Dedifferentiated amniotic fluid mesenchymal stem cell (primary cell): ENCODE results near the gene SLC66A2.

Experiments used
- DNase-seq: peaks from one replicate; pipeline ENCODE4 v3.0.0-alpha.2; 2016; ENCODE audit errors: extremely low spot score

The SLC66A2 gene

DNA sequence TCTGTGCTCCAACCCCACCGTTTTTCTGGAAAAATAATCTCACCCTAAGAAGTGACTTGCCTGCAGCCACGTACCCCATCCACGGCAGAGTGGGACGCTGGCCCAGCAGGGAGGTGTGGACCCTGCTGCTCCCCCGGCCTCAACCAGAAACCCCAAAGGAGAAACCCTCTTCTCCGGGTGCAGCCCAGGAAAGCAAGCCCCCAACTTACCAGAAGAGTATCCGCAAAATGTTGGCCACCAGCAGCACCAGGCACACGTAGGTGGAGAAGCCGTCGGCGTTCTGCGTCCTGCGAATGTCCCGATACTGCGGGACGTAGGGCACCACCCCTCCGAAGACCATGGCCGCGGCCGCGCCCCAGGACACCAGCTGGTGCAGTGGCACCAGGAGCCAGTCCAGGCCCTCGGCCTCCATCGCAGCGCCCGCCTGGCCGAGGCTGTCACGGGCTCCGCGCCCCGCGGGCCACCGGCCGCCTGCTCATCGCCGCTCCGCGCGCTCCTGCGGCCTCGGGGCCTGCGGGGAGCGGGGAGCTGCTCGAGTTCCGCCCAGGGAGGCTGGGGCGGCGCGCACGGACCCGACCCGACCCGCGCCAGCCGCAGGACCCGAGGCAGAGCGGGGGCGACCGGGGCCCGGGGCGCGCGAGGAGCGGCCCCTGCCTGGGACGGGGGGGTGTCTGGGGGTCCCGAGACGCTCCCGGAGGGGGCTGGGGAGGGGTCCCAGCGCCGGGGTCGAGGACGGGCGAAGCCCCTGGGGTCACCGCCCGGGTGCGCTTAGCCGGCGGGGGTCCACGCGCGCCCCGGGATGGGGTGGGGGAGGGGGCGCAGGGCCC is 725 bp downstream of the SLC66A2 start:
- peak; percentile 17 for DNase-seq

DNA sequence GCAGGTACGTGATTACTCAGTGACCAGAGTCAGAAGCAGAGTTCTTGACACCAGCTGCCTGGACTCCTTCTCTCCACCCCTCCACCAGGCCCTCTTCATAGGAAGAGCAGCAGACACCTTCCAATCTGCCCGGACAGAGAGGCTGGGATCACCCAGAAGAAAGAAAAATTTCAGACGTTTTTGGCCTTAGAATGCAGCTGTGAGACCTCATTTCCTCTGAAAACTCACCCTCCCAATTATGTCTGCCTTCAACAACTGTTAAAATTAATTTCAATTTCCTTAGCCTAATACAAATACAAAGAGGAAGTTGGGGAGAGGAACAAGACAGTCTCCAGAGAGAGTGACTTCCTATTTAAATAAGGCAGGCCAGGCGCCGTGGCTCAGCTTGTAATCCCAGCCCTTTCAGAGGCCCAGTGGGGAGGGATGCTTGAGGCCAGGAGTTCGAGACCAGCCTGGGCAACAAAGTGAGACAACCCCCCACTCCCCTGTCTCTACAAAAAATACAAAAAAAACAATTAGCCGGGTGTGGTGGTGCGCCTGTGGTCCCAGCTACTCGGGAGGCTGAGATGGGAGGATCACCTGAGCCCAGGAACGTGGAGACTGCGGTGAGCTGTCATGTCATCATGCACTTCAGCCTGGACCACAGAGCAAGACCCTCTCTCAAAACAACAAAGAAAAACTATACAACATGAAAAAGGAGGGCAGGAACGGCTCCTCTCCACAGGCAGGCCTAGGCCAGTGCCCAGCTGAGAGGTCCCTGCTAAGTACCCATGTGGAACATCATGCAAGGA is 1.6 kb downstream of the SLC66A2 start:
- DNase-seq, result no peak

GRCh38 chr18:79948719-79949411 is 2.6 kb downstream of the SLC66A2 start:
- DNase-seq, result no peak

- DNase-seq, result no peak
Measured at GRCh38 chr18:79947881-79948610, 3.4 kb downstream of the SLC66A2 start.

DNA sequence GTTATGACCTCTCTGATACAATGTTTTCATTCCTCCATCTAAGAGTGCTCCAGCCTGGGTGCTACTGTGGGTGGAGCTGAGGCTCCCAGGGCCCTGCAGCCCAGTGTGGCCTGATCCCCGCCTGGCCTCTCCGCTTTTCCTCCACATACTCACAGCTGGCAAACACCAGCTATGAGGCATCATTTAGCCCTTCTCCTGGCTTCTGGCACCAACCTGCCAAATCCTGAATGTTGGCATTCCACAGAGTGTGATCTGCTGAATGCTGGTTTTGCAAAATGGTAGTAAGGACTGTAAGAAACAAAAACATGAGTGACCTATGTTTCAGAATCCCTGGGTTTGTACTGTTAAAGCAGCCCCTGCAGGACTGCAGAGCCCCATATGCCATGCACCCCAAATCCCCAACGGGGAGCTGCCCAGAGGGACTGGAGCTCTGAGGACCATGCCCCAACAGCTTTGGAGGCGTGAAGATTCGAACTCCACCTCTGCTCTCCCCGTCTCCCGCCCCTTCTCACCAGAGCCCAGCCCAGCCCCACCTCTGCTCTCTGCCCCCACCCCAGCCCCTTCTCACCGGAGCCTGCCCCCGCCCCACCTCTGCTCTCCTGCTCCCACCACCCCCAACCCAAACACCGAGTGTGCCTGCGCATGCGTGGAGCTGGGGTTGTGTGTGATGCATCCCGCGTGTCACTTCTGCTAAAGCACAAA is 4.2 kb downstream of the SLC66A2 start:
- no peak for DNase-seq

GRCh38 chr18:79945118-79946042 is 6.1 kb downstream of the SLC66A2 start:
- DNase-seq, result no peak

- no peak for DNase-seq
Measured at GRCh38 chr18:79944746-79945117, 6.7 kb downstream of the SLC66A2 start.

- DNase-seq, result no peak
Measured at GRCh38 chr18:79944126-79944731, 7.2 kb downstream of the SLC66A2 start.

- DNase-seq, result no peak
Measured at GRCh38 chr18:79943608-79944125, 7.8 kb downstream of the SLC66A2 start.

DNA sequence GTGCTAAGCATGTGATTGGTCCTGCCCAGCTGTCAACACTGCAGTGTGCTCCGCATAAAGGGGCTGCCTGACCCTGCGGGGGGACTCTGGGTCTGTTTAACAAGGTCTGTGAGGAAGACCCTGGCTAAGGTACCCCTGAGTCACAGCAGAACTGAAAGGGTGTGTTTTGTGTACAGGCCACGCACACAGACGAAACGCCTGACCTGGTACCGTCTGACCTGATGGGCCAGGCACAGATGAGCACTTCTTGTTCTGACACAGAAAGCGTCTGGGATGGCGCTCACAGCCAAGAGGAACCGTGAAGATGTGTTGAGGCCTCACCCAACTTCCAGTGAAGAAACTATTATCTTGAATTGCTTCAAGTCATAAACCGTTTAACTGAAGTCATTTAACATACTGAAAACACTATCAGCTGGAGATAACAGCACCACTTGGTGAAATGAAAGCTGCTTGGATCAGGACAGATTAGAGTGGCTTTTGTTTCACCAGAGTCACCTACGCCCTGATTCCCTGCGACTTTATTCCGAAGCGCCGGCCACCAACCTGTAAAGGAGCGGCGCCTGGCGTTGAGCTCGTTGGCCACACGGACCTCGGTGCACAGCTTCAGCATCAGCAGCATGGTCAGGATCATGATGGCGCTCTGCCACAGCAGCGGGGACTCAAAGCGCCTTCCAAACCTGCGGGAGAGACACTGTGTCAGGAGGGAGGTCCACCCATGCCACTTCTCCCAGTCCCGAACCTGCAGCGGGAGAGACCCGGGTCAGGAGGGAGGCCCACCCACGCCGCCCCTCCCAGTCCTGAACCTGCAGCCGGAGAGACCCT is 8.5 kb downstream of the SLC66A2 start:
- no peak for DNase-seq

DNA sequence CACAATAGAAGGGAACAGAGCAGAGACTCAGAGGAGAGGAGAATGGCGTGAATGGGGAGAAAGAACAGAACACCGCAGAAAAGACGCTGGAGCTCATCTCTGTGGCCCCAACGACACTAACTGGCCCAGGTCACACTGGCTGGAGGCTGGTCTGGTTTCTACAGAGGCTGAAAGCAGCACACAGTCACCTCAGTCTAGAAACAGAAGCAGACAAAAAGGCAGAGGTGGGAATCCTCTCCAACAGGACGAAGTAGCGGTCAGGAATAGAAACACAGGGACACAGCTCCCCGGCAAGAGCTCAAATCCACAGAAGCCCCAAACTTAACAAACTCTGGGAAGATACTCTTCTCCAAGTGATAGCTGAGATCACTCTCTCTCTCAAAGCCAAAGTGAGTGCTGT is 9.2 kb downstream of the SLC66A2 start:
- no peak for DNase-seq

DNA sequence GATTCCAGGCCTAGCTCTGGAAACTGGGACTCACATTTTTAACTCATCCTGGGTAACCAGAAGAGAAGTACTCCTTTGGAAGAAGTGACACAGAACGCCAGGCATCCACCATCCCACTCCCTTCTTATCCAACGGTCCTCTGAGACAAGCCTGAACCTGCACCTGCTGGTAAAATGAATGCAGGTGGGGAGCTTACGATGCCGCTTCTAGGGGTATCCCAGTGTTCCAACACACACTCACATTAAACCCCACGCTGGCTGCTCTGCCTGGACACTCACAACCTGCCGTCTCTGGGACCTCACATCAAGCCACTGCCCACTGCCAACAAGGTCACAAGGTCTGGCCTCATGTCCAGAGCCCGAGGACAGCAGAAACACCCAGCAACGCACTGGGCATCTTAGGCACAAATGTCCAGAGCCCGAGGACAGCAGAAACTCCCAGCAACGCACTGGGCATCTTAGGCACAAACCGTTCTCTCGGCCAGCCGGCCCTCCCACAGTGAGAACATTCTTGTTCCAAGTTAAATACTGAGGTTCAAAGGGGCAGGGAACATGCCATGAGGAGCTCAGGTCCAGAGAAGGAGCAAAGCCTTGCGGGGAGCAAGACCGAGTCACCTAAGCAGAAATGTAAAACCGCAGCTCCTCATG is 9.9 kb downstream of the SLC66A2 start:
- DNase-seq, result no peak

DNA sequence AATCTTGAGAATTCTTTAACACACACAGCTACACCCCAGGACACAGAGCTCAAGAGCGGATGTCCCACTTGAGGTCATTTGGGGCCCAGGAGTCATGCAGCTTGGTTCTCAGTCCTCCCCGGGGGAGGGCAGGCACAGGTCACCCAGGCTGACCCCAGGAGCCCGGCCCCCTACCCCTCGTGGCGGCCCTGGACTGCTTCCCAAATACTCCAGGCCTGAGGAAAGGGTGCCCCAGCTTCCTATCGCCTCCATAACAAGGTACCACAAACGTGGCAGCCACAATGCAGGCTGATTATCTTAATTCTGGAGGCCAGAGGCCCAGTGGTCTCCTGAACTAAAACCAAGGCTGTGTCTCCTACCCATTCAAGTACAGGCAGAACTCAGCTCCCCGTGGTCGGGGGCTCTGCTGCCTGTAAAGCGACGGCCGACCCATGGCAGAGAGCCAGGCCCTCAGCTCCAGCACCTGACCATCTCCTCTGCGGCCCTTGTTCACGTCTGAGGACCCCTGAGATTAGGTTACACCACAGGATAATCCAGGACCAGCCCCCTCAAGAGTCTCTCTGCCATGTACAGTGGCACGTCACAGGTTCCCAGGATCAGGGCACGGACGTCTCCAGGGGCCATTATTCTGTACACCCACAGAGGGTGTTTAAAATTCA is 10.5 kb downstream of the SLC66A2 start:
- DNase-seq, result no peak

GRCh38 chr18:79940126-79940813 is 11.2 kb downstream of the SLC66A2 start:
- no peak for DNase-seq

DNA sequence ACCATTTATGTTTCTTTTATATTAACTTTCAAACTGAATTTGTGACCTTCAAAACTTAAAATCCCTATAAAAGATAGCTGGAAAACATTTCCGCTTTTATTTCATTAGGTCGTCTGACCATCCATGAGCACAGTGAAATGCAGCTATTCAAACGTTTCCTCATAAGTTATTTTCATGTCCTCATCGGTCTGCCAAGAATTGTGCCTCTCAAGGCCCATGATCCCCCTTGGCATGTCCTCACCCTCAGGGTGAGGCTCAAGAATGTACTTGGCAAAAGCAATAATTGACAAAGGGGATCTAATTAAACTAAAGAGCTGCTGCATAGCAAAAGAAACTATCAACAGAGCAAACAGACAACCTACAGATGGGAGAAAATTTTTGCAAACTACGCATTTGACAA is 12.4 kb downstream of the SLC66A2 start:
- DNase-seq, result no peak

- DNase-seq, result no peak
Measured at GRCh38 chr18:79938196-79938595, 13.3 kb downstream of the SLC66A2 start.
